C4-2B (cell line): Measurements from ENCODE around the gene CTNNBL1.

Source experiments
- CTCF ChIP-seq: fragments of 450-650 bp; conservative IDR thresholded peaks from 2 replicates; pipeline ENCODE4 v1.5.1; 2017; ENCODE audit warnings: mild to moderate bottlenecking
- ZFX ChIP-seq: fragments of 450-650 bp; IDR thresholded peaks from 2 replicates; pipeline ENCODE4 v1.6.1; 2017

- no peak for TF ChIP-seq CTCF
- TF ChIP-seq ZFX, result no peak
Measured at GRCh38 chr20:37756234-37756633, 62.4 kb downstream of the CTNNBL1 start.
